Brain microvascular endothelial cell (primary cell): Measurements from ENCODE around the gene AK9.

Experiments used
- DNase-seq: peaks from one replicate; pipeline ENCODE4 v3.0.0-alpha.2; 2020
- H3K27ac ChIP-seq: fragments of 250-450 bp; sonication (Bioruptor Pico); 2 replicates; pipeline ENCODE4 v1.5.1; 2020; ENCODE audit warnings: mild to moderate bottlenecking, moderate library complexity
- H3K27me3 ChIP-seq: fragments of 250-450 bp; sonication (Bioruptor Pico); replicated peaks from 2 replicates; pipeline ENCODE4 v1.5.1; 2020; ENCODE audit warnings: mild to moderate bottlenecking
- H3K36me3 ChIP-seq: fragments of 250-450 bp; sonication (Bioruptor Pico); replicated peaks from 2 replicates; pipeline ENCODE4 v1.5.1; 2020; ENCODE audit warnings: mild to moderate bottlenecking
- H3K4me3 ChIP-seq: 2 replicates; pipeline ENCODE4 v1.5.1; 2011; ENCODE audit warnings: low read depth, mild to moderate bottlenecking, control low read depth, low read length, moderate library complexity
- in situ Hi-C: cut with HindIII; loops from 2 replicates; pipeline ENCODE4 v1.10.0; 2017; ENCODE audit warnings: low sequenced_read_pairs, low pct_ligation_motif_present
- TF ChIP-seq, protein P1 (sequence below): IDR thresholded peaks from 2 replicates; pipeline ENCODE4 v1.5.1; 2011; ENCODE audit warnings: low read depth, mild to moderate bottlenecking, moderate library complexity, low read length, control low read depth, inconsistent platforms; ENCODE audit errors: missing control alignments

Gene AK9

DNA sequence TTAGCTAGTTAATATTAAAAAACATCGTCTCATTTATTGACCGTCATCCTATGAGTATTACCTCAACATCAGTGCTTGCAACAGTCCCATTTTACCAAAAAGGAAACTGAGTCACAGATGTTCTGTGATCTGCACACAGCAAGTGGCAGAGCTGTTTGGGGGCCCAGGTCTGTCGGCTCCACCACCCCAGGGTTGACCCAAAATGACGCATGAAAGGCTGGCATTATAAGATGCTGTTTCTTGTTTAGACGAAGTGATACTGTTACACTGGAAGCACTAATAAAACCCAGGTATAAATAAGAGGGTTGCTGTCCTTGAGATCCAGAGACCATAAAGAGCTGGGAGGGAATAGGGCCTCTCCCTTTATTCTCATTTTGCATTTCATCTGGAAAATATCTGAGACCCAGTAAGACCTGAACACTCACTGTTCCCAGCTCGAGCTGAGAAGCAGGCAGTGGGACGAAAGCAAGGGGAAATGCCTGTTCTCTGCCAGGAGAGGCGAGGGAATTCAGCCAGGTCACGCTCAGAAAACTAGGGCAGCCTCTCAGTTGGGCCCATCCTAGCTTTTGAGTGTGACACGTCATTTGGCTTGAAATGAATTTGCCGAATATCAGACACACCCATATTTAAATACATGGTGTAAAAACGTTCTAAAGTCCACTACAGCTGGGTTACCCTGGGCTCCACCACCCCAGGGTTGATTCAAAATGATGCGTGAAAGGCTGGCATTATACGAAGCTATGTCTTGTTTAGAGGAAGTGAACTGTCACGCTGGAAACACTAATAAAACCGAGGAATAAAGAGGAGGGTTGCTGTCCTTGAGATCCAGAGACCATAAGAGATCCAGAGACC is 234.1 kb downstream of the AK9 start:
- H3K36me3 ChIP-seq, result peaks cover 19% of the 10 kb centered on the region
- in situ Hi-C loops, result no loop called here
- no peak overlapping the region for H3K27ac ChIP-seq
- H3K4me3 ChIP-seq, result peak overlapping the region; percentile 88
- DNase-seq, result no peak
- no peaks in the 10 kb centered on the region for H3K27me3 ChIP-seq
- TF ChIP-seq, protein P1, sequence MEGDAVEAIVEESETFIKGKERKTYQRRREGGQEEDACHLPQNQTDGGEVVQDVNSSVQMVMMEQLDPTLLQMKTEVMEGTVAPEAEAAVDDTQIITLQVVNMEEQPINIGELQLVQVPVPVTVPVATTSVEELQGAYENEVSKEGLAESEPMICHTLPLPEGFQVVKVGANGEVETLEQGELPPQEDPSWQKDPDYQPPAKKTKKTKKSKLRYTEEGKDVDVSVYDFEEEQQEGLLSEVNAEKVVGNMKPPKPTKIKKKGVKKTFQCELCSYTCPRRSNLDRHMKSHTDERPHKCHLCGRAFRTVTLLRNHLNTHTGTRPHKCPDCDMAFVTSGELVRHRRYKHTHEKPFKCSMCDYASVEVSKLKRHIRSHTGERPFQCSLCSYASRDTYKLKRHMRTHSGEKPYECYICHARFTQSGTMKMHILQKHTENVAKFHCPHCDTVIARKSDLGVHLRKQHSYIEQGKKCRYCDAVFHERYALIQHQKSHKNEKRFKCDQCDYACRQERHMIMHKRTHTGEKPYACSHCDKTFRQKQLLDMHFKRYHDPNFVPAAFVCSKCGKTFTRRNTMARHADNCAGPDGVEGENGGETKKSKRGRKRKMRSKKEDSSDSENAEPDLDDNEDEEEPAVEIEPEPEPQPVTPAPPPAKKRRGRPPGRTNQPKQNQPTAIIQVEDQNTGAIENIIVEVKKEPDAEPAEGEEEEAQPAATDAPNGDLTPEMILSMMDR, result no peak

DNA sequence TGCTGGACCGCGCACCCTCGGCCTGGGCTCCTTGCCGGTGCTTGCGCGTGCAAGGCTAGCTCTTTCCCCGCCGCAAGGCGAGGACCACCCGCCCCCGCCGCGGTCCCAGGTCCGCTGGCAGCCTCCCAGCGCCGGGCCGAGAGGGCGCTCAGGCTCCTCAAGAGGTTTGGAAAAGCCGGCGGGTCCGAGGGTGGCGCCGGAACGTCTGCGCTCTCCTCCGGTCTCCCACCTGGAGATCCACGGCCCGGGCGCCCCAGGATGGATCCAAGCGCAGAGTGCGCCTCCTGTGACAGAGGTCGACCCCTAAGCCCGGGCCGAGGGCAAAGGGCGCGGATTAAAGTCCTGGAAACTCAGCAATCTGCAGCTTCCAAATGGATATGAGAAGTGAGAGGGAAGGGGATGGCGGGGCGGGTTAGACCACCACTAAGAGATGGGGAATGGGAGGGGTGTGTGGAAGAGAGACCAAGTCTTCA is 234.9 kb downstream of the AK9 start:
- peak overlapping the region; percentile 4 for H3K27ac ChIP-seq
- peaks cover 23% of the 10 kb centered on the region for H3K36me3 ChIP-seq
- H3K27me3 ChIP-seq, result no peaks in the 10 kb centered on the region
- no peak for DNase-seq
- H3K4me3 ChIP-seq, result peak overlapping the region; percentile 88
- TF ChIP-seq, protein P1, result no peak
- in situ Hi-C loops, result no loop called here

DNA sequence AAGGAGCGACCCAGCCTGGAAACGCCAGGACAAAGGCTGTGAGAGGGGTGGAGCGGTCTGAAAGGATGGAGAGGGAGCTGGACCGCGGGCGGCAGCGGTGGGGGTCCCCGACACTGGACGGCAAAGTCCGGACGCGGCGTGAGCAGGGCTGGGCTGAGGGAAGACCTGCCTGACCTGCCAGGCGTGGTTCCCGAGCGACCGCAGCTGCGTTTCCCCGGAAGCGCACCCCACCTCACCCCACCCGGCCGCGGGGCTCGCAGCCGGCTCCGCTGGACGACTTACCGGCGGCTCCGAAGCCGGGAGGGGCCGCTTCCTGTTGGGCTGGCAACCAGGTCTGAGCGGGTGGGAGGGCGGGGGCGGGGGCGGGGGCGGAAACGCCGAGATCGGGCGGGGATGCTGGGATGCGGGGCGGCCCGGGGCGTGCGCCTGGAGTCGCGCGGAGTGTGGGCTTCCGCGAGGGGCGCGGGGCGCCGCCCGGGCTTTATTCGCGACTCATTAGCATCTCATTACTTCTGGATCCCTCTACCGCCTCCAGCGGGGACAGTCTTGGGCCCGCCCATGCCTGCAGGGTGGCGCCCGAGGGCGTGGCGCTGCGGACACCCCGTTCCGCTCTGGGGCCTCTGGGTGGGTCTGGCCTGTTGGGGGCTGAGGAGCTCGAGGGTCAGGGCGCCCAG is 235.4 kb downstream of the AK9 start, which contains the start of gene MICAL1:
MICAL1 (minus strand) TSS at position 336 of the 674 bp plus-strand sequence. CDS start 1,576 bp downstream, outside the sequence.
- DNase-seq, result peak; percentile 38
- Histone ChIP-seq H3K4me3 (peak within 1 kb of the TSS; percentile 88), H3K36me3 (peaks cover 22% of the 10 kb centered on the region), H3K27ac (peak within 1 kb of the TSS; percentile 45), H3K27me3 (no peaks in the 10 kb centered on the region)
- TF ChIP-seq, protein P1, result peak; percentile 58
- in situ Hi-C loops, result no loop called here

DNA sequence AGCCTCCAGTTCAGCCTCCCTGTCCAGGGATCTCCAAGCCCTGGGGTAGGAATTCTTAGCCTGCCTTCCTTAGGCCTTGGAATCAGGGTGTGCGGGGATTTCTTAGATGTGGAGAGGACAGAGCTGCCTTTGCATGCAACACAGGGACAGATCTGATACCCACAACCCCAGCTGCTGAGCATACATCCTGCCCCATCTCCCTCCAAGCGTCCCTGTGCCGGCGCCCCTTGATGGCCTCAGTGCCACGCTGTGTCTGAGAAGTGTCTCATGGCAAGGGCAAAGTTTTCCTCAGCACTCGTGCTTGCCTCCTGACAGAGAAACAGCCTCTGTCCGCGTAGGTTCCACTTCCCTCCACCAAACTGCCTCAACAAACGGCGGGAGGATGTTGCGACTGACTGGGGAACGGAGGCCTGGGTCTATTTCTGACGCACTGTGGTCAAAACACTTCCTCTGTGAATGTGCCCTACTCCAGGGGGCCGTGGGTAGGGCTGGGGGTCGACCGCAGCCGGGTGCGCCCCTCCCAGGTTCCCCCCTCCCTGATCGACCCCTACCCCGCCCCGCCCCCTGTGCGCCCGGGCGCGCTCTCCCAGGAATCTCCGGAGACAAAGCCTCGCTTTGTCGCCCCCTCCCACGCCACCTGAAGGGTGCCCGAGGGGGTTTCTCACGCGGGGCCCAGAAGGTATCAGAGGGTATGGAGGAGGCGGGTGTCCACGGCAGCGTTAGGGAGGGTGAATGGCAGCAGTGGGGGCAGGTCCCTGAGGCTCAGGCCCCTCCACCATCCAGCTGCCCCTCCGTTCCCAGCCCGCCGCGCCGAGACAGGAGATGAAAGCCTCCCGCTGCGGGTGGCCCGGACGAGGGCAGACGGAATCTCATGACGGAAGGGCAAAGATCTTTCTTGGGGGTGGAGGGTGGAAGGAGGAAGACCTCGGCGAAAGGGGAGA is 236.2 kb downstream of the AK9 start:
- in situ Hi-C loops, result no loop called here
- Histone ChIP-seq H3K27ac (peak overlapping the region; percentile 45), H3K4me3 (peak overlapping the region; percentile 88), H3K27me3 (no peaks in the 10 kb centered on the region), H3K36me3 (peaks cover 24% of the 10 kb centered on the region)
- TF ChIP-seq, protein P1, result no peak
- peak; percentile 14 for DNase-seq
